K562 (cell line): ENCODE data around the gene PPP1R2B. TPM values are rescaled to one million over a fixed set of nuclear protein-coding genes. Genes with fewer than 3 reads are reported as not detected.

ENCODE experiments used
- E4F1 ChIP-seq: fragments of 250-450 bp; sonication (Bioruptor Pico); IDR thresholded peaks from 2 replicates; pipeline ENCODE4 v1.5.0; 2021; ENCODE audit warnings: mild to moderate bottlenecking, borderline replicate concordance
- LCOR ChIP-seq: sonication (generic); formaldehyde crosslinking; IDR thresholded peaks from 2 replicates; pipeline ENCODE4 v1.8.0; 2022; ENCODE audit warnings: mild to moderate bottlenecking, missing genetic modification reagents
- RNF2 ChIP-seq: sonication (generic); IDR thresholded peaks from 2 replicates; pipeline ENCODE4 v1.6.1; 2016
- XRCC5 ChIP-seq: fragments of 200-400 bp; formaldehyde crosslinking; IDR thresholded peaks from 2 replicates; pipeline ENCODE4 v1.6.1; 2017; ENCODE audit warnings: low read depth, mild to moderate bottlenecking, low read length
- ZSCAN32 ChIP-seq: fragments of 450-650 bp; formaldehyde crosslinking; IDR thresholded peaks from 2 replicates; pipeline ENCODE4 v1.4.0; 2020; ENCODE audit warnings: mild to moderate bottlenecking, moderate library complexity
- polyA plus RNA-seq, 8 experiments: library from polyadenylated mRNA; depleted of rRNA in 4 of 8; stranded (reverse) in 5 of 8; unstranded in 3 of 8; fragments of >200 nt; fragmentation: Nextera tagmentation in 2 of 8; fragmentation: Illumina TruSeq in 1 of 8; extraction: Ambion mirVana in 2 of 8; extraction: Trizol in 1 of 8; gene quantifications; 2 replicates each; pipeline versions ENCODE4 v1.2.1 to v1.2.3, GENCODE V29; 2011 to 2014; ENCODE audit warnings: inconsistent platforms in 1 of 8, missing spikeins in 1 of 8
- total RNA-seq, 7 experiments: library from RNA; depleted of rRNA in 6 of 7; stranded (reverse); fragments of >200 nt in 6 of 7; fragmentation: Illumina TruSeq in 2 of 7; extraction: Trizol in 2 of 7; gene quantifications; 2 replicates each; pipeline versions ENCODE4 v1.2.1 to v1.2.3, GENCODE V29; 2011 to 2021; ENCODE audit warnings: low replicate concordance in 1 of 7
- TF ChIP-seq, protein P1 (sequence below): fragments of 450-650 bp; IDR thresholded peaks from 2 replicates; pipeline ENCODE4 v1.6.1; 2016; ENCODE audit warnings: low read depth

Gene PPP1R2B
- total and polyA plus RNA-seq, 9 of the 15 experiments (the other 6 are each of a cell fraction or from before 2014, with no cell fraction given), result 0.06 to 0.11 TPM; not detected in 7

DNA sequence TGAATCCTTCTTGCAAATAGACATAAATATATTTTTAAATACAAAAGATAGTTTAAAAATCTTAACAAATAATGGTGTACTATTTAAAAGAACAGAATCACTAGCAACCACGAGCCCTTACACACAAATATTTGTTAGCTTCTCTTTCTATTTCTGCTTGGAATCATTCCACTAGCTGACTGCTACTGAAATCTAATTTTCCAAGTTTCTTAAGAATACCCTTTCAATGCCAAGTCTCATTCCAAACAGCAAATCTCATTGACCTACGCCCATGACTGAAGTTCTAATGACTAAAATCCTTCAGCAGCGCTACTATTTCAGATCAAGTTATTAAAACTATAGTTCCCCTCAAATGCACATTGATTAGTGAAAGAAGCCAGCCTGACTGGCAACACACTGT is 13.2 kb upstream of the PPP1R2B start (continued):
- TF ChIP-seq E4F1 (CRISPR knock-in tag) (no peak), XRCC5 (no peak), ZSCAN32 (CRISPR knock-in tag) (no peak), RNF2 (no peak), LCOR (CRISPR knock-in tag) (no peak)
- TF ChIP-seq, protein P1, sequence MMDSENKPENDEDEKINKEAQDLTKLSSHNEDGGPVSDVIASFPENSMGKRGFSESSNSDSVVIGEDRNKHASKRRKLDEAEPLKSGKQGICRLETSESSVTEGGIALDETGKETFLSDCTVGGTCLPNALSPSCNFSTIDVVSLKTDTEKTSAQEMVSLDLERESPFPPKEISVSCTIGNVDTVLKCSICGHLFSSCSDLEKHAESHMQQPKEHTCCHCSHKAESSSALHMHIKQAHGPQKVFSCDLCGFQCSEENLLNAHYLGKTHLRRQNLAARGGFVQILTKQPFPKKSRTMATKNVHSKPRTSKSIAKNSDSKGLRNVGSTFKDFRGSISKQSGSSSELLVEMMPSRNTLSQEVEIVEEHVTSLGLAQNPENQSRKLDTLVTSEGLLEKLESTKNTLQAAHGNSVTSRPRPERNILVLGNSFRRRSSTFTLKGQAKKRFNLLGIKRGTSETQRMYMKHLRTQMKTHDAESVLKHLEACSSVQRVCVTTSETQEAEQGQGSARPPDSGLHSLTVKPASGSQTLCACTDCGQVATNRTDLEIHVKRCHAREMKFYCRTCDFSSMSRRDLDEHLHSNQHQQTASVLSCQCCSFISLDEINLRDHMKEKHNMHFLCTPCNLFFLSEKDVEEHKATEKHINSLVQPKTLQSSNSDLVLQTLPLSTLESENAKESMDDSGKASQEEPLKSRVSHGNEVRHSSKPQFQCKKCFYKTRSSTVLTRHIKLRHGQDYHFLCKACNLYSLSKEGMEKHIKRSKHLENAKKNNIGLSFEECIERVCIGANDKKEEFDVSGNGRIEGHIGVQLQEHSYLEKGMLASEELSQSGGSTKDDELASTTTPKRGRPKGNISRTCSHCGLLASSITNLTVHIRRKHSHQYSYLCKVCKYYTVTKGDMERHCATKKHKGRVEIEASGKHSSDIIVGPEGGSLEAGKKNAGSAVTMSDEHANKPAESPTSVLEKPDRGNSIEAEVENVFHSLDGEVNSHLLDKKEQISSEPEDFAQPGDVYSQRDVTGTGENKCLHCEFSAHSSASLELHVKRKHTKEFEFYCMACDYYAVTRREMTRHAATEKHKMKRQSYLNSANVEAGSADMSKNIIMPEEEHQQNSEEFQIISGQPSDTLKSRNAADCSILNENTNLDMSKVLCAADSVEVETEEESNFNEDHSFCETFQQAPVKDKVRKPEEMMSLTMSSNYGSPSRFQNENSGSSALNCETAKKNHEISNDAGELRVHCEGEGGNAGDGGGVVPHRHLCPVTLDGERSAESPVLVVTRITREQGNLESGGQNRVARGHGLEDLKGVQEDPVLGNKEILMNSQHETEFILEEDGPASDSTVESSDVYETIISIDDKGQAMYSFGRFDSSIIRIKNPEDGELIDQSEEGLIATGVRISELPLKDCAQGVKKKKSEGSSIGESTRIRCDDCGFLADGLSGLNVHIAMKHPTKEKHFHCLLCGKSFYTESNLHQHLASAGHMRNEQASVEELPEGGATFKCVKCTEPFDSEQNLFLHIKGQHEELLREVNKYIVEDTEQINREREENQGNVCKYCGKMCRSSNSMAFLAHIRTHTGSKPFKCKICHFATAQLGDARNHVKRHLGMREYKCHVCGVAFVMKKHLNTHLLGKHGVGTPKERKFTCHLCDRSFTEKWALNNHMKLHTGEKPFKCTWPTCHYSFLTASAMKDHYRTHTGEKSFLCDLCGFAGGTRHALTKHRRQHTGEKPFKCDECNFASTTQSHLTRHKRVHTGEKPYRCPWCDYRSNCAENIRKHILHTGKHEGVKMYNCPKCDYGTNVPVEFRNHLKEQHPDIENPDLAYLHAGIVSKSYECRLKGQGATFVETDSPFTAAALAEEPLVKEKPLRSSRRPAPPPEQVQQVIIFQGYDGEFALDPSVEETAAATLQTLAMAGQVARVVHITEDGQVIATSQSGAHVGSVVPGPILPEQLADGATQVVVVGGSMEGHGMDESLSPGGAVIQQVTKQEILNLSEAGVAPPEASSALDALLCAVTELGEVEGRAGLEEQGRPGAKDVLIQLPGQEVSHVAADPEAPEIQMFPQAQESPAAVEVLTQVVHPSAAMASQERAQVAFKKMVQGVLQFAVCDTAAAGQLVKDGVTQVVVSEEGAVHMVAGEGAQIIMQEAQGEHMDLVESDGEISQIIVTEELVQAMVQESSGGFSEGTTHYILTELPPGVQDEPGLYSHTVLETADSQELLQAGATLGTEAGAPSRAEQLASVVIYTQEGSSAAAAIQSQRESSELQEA, result no peak
